CD4-positive, alpha-beta T cell treated with Interleukin-4 for 1 hour (primary cell): Measurements from ENCODE around the gene PTPRG.
"Not testable (repeated sequence)": the region's sequence is repeated elsewhere in the genome, so short reads cannot be mapped to it uniquely, and the experiment has no call there.

ENCODE experiments used
- DNase-seq, 2 donors: peaks; one replicate each; pipeline ENCODE4 v3.0.0-alpha.2; 2020 to 2022

The PTPRG gene

DNA sequence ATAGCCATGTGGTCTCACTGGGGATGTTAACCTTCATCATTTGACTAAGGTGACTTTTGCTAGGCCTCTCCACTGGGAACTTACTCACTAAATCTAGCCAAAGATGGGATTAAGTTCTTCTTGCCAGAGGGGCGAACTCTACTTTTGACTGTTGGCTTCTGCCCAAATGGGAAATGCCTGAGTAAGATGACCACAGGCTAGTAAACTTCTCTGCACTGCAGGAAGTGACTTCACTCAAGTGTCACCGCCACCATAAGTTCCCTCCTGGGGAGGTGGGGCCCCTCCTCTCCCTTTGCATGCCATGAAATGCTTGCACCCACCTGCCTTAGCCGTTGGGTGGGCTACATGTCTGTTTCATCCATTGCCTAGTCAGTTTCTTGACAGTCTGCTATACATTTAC lies 423.6 kb downstream of the PTPRG start:
- no peak for DNase-seq

- DNase-seq = no peak
Measured at GRCh38 chr3:61986473-61986872, 425.1 kb downstream of the PTPRG start.

GRCh38 chr3:61989681-61990080 lies 428.3 kb downstream of the PTPRG start:
- DNase-seq = no peak

- no peak for DNase-seq
Measured at GRCh38 chr3:61990327-61991027, 429.1 kb downstream of the PTPRG start.

DNA sequence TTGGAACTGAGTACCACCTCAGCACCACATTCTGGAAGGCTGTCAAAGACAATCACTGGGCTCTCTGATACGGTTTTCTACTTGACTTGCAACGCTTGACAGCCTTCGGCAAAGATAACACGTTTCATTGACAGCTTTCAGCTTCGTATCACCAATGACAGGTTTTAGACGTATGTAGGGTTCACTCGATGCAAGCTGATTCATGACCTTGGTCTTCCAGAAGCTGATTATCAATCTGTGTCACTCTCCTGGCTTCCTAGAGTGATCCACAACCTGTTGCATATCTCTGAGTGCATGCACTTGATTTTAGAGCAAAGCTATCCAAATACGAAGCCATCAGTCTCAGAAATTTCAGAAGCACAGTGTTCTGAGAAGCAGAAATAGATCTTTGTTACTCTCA lies 430.3 kb downstream of the PTPRG start:
- DNase-seq = no peak

DNA sequence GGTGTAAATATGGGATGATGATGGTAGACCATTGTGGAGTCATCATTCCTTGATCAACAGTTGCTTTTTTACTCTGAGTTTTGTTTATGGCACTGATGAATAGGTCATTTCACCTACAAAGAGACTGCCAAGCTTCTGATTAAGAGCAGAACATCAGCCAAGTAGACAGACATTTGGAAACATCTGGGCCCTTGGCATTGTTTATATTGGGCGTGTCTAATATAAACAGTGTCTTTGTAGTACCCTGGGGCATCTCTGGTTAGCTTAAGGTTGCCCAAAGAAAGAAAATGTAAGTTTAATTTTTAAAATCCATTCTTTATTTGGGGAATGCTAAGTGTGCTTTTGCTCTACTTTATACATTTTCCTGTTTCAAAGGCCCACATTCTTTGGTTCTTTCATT lies 435.0 kb downstream of the PTPRG start:
- DNase-seq = no peak

DNA sequence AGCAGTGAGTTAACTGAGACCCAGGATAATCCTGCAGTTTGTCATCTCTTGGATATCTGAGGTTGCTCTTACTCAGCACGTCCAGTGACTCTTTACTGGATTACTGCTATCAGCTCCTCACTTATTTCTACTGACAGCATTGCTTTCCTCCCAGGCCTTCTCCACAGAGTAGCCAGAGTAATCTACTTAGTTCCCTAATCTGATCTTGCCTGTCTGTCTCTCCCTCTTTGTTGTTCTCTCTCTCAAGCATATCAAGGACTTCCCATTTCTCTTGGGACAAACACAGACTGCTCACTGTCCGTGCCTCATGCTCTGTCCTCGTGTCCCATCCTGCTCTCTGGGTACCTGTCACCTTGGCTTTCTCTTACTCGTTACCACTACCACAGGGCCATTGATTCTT lies 435.7 kb downstream of the PTPRG start:
- DNase-seq = no peak

DNA sequence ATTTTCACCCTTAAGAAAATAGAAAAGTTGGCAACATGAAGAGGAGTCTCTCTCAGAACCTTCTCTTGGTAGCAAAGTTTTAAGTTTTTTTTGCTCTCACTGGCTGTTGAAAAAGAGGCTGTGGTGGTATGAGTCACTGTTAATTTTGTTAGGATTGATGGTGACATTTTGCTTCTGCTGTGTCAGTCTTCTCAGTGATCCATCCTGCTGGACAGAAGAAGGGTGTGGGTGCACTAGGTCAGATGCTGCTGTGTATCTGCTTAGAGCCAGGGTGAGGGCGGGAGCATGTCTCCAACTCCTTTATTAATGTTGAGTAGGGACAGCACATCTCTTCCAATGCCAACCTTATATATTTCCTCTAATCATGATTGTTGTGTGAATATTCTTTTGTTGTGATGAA lies 442.5 kb downstream of the PTPRG start:
- no peak for DNase-seq

DNA sequence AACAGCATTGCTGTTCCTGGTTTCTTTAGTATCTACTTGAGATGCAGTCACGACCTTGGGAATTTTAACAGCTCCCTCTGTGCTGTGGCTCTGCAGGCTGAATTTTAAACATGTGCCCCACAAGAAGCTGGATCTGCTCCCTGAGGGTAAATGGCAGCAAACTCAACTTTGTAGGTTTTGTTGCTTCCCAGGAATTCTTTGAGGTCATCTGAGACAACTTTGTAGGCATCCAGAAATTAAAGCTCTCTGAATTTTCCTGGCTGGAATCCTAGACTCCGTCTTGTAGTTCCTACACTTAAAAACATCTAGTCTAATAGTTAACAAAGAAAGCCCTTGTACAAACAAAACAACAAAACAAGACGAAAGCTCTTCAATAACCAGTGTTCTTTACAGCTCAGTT lies 445.7 kb downstream of the PTPRG start:
- no peak for DNase-seq

- DNase-seq = no peak
Measured at GRCh38 chr3:62010989-62011388, 449.6 kb downstream of the PTPRG start.

GRCh38 chr3:62011666-62012065 lies 450.3 kb downstream of the PTPRG start:
- DNase-seq = no peak

DNA sequence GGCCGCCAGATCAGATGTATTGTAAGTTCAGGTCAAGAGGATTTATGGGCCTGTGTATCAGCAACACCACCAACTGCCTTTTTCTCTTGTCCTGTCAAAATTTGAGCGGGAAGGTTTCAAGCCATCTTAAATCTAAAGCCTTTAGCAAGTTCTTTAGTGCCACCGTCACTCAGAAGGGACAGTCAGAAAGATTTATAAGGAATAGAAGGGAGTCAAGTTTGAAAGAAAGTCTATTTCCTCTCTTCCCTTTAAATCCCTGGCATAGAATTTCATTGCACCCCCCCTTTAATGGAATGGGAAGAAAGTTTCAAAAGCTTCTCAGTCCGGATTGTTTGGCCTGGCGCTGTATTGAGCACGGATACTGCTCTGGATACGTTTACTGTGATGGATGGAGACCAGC lies 452.6 kb downstream of the PTPRG start:
- no peak for DNase-seq

- no peak for DNase-seq
Measured at GRCh38 chr3:62015111-62015510, 453.7 kb downstream of the PTPRG start.

DNA sequence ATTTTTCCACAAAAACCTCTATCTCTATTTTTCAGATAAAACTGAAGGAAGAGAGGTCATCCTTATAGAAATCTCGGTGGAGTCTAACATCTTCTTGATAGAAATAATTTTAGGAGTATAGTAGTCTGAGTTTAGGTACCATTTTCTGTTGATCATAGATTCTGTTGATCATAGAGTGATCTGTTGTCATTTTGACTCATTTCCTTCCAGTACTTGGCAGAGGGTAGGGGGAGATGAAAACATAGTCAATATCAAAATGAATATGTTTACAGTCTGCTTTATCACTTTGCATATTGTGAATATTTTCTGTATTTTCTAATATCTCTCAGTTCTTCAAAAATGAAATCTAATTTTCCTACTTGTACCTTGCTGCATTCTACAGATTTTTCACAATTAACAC lies 458.5 kb downstream of the PTPRG start:
- no peak for DNase-seq

DNA sequence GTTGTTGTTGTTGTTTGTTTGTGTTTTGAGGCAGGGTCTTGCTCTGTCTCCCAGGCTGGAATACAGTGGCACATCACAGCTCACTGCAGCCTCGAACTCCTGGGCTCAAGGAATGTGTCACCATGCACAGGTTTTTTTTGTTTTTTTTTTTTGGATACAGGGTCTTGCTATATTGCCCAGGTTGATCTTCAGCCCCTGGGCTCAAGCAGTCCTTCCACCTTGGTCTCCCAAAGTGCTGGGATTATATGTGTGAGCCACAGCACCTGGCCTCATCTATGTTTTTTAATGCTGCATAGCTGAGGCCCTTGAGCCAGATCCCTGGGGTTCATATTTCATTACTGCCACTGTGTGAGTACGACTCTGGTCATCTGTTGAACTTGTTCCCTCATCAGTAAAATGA lies 459.3 kb downstream of the PTPRG start:
- no peak for DNase-seq

- DNase-seq = no peak
Measured at GRCh38 chr3:62022312-62022711, 460.9 kb downstream of the PTPRG start.

DNA sequence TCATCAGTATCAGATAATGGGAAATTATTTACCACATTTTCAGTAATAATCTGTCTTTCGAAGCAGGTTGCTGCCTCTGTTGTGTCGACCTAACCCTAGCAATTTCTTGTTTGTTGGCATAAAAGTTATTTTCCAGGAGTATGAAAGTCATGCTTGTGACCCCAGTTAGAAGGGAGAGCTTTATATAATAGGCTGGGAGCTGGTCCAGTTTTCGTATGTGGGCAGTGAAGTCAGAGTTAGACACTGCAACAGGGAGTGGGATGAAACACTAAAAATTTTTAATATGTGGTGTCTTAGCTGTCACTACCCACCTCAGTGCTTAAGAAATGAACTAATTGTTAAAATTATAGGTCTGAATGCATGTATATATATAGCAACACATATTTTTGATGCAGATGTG lies 463.5 kb downstream of the PTPRG start:
- DNase-seq = no peak

DNA sequence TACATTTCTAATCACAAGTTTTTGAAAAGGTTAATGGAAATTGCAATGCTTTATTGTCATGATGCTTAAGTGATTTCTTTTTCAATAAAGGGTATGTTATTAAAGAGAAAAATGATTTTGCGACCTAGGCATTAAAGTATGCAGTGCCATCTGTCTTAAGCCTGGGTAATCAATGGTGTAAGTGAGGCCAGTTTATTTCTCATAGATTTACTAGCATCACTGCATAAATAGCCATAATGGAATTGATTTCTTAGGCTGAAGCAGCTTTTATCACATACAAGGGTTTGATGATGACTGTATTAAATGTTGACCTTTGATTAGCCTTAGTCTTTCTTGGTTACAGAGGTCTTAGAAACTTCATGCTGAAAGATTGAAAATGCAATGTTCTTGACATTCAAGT lies 464.5 kb downstream of the PTPRG start:
- no peak for DNase-seq

GRCh38 chr3:62027241-62027640 lies 465.9 kb downstream of the PTPRG start:
- DNase-seq = no peak

- DNase-seq = no peak
Measured at GRCh38 chr3:62027796-62028195, 466.4 kb downstream of the PTPRG start.

- DNase-seq = no peak
Measured at GRCh38 chr3:62028236-62028635, 466.9 kb downstream of the PTPRG start.

- DNase-seq = no peak
Measured at GRCh38 chr3:62032738-62033137, 471.4 kb downstream of the PTPRG start.

- no peak for DNase-seq
Measured at GRCh38 chr3:62035402-62036057, 474.2 kb downstream of the PTPRG start.

DNA sequence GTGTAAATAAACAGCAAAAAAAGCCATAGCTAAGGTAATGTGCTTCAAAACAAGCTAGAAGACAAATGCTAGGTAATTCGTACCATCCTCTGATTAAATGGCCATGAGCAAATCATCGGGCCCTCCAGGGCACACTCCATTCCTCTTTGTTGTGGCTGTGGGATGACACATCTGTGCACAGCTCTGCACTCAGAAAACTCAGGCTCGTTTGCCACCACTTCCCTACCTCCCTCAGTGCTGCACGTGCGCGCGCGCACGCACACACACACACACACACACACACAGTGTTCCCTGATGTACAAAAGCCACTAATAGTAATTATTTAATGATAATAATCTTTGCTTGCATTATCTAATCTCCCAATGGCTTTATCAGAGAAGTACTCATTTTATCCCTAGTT lies 475.4 kb downstream of the PTPRG start:
- no peak for DNase-seq

DNA sequence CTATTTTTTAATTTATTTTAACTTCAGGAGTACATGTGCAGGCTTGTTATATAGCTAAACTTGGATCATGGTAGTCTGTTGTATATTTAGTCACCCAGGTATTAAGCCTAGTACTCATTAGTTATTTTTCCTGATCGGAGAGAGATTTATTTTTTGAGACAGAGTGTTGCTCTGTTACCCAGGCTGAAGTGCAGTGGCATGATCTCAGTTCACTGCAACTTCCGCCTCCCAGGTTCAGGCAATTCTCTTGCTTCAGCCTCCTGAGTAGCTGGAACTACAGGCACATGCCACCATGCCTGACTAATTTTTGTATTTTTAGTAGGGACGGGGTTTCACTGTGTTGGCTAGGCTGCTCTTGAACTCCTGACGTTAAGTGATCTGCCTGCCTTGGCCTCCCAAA lies 477.4 kb downstream of the PTPRG start:
- DNase-seq = not testable (repeated sequence)
